Kidney capillary endothelial cell (primary cell): ENCODE results near the gene RIPPLY1.
"Not testable (repeated sequence)": the region's sequence is repeated elsewhere in the genome, so short reads cannot be mapped to it uniquely, and the experiment has no call there.

Experiments used
- DNase-seq: peaks from one replicate; pipeline ENCODE4 v3.0.0-alpha.2; 2018; ENCODE audit warnings: low spot score

RIPPLY1 gene

DNA sequence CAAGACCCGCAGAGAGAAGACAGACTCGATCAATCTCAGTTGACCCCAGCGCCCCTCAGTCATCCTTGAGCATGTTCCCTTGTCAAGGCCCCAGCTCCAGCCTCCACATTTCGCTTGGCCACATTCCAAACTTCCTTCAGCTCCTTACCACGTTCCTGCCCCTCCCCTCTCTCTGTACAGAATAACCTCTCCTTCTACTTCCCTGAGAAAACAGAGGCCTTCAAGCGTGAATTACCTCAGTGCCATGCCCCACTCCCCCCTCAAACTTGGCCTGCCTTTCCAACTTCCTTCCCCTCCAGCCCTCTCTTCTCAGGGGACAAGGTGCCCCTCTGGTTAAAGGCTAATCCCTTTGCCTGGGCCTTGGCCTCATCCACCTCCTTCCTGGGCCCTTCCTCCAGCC lies 3.2 kb upstream of the RIPPLY1 start:
- no peak for DNase-seq

DNA sequence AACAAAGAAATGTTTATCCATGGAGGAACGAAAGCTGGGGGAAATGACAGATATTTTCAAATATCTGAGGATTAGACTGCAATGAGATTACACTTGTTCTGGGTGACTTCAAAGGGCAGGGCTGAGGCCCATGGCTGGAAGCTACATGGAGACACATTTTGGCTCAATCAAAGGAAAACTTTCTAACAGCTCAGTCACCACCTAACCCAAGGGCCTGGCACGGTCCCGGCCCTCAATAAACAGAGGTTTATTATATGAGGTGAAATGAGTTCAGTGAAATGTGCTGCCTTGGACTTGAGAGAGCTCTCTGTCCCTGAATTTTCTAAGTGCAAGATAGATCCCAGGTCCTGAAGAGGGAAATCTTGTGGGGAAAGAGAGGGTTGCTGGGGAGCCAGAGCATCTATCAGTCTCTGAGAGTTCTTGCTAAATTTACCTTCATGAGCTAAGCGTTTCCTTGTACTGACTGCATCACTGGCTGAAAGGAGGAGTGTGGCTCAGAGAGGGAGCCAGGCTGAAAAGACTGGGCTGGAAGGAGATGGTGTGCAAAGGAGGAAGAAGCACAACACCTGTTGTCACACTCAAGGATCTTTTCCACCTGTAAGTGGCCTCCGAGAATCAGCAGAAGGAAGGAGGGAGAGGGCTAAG lies 2.0 kb upstream of the RIPPLY1 start:
- no peak for DNase-seq

DNA sequence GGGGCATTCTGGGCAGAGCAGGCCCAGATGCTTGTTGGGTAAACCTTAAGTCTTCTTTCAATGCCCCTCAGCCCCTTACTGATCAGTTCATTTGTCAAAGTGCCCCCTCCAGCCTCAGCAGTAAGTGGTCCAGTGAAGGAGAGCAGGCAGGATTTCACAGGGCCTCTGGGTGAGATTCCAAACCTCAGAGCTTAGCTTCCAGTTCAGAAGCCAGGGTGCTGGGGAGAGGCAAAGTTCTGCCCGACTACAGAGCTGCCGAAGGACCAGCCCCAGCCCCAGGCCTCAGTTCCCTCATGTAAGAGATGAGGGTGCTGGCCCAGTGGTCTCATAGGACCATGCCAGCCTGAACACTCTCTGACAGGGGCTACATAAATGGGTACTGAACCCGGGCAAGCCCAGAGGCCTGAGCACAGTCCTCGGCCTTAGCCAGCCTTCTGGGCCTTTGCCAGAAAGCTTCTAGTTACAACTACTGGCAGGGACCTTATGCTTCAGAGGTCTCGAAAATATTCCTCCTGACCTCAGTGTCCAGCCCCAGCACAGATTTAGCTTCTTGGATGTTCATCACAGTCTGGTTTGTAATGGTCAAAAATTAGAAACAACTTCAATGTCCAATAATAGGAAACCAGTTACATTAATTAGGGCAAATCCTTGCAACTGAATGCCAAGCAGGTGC lies 851 bp upstream of the RIPPLY1 start:
- DNase-seq = no peak

DNA sequence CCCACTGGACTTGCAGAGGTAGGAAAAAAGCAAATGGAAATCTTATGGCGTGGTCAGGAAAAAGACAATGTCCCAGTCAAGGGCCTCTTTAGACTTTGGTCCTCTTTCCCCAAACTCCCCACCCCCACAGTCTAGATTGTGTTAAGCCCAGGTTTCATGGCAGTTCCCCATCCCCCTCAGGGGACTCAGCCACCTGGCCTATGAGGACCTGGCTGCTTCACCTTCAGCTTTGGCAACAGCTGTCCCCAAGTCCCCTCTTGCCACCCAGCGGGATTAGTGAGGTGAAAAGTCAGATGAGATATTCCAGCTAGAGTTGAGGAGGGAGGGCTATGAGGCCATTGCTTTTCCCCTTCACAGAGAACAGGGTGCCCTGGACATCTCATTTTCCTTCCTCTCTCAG lies 457 bp downstream of the RIPPLY1 start:
- no peak for DNase-seq

DNA sequence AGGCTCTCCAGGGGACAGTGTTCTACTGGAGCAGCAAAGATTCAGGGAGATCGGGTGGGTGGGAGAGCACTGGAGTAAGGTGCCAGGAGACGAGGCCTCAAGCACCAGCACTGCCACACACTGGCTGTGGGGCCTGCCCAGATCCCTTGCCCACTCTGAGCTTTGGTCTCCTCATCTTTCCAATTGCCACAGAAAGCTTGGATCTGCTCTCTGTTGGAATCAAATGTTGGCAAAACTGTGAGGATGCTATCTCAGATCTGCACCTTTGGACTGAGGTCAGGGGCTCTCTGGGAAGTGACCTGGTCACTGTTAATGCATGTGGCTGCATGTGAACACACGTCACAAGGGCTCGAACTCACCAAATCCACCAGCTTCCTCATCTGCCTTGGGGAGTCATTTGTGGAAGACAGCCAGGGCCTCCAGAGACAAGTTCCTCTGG lies 1.3 kb downstream of the RIPPLY1 start:
- no peak for DNase-seq

DNA sequence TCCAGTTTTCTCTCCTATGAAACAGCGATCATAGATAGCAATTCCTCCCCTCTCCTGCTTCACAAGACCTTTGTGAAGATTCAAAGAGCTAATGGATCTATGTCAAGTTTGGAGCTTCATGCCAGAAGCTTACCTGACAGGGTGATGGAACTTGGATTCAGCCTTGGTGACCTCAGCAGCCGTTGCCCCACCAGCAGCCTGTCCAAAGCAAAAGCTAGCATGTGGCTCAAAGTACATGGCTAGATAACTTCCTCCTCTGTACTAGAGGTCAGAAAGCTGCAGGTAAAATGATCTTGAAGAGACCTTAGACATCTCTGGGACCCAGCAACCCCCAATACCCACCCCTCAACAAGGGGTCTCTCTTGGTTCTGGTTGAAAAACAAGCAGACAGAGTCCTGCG lies 1.8 kb downstream of the RIPPLY1 start:
- no peak for DNase-seq

DNA sequence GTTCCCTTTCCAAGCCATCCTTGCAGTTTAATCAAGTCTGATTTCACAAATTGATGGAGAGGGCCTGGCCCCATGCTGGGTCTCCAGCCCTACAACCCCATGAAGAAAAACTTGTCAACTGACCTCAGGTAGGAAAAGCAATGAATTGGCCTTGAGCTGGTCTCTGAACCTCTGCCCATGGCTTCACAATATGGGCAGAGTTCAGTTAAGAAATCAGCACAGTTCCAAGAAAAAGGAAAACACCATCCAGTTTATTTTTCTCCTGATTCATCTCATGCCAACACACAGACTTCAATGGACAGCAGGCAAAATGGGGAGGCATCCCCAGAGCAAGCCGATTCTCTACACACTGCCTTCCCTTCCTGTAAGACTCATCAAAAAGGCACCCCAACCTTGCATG lies 3.3 kb downstream of the RIPPLY1 start:
- DNase-seq = no peak

DNA sequence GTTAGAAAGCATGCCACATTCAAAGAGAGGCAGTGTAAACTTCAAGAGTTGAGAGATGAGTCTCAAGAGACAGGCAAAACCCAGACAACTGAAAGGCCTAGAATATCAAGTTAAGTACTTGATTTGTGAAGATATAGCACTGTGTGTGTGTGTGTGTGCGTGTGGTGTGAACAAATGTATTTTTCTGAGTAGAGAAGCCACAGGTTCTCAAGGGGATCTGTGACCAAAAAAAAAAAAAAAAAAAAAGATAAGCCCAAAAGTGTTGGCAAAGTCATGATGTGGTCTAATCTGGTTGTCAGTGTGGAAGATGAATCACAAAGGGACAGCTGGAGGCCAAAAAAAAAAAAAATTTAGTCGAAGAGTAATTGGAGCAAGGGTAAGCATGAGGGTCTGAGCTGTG lies 3.9 kb downstream of the RIPPLY1 start:
- no peak for DNase-seq

DNA sequence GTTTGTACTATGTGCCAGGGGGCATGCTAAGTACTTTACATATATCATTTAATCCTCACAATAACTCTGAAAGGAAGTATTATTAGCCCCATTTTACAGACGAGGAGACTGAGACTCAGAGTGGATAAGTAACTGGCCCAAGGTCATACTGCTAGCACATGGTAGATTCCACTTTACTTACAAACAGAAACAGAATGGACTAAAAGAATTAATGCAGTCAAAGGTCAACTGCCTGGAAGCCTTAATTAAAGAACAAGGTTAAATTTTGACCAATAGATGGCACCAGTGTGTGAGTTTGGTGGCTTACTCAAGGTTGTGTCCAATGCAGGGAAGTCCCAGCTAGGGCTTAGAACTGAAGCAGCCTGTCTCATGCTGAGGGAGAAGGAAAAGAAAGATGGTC lies 4.7 kb downstream of the RIPPLY1 start:
- peak; percentile 46 for DNase-seq

DNA sequence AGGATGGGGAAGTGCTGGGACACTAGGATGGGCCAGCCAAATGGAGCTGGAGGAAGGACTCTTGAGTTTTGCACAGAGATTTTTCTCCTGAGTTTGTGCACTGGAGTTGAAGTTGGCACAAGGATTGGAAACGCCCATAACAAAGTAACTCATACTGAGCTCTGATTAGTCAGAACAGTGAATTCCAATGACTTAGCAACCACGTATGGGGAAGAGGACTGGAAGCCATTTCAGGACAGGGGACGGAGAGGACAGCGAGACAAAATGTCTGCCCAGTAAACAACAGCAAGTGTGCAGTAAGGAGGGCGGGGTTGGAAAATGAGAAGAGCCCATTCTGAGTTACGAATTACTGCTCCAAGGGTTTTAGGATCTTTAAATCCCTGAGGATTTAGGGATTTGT lies 5.9 kb downstream of the RIPPLY1 start:
- DNase-seq = no peak

DNA sequence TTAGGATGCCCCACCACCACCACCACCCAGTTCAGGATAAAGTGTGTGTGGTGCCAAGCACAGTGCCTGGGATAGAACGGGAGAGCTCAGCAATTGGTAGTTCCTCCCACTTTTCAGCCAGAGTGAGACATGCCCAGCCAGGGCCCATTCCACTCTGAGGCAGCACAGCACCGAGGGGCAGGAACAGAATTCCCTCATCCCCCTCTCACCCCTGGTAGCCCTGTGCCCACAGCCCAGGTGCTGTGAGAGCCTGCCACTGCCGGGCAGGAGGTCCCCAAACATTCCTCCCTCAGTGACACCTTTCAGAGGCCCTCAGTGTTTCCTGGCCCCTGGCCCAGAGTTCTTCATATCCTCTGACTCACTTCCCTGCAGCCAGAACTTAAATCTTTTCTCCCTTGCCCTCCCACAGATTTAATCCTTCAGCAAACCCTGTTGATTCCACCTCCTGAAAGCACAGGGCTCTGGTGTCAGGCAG lies 8.1 kb downstream of the RIPPLY1 start:
- peak; percentile 51 for DNase-seq

DNA sequence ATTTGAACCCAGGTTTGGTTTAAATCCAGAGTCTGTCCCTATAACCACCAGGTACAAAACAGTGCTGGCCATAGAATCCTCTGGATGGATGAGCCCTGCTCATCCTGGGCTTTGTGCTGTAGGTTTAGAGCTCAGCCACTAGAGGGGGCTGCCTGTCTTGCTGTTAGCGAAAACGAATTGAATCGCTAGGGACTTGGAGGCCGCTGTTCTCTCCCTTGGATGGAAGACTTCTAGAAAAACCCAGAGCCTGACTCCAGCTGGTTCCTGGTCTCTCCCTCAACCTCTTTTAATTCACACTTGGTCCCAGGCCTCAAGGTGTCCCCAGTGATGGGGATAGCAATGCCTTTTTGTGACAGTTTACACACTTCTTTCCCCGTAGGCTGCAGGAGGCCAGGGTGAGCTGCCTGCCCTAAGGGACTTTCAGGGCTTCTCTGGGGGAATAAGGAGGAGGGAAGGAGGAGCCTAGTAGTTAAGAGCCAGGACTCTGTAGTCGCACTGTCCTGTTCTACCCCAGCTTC lies 8.7 kb downstream of the RIPPLY1 start:
- DNase-seq = peak; percentile 60

DNA sequence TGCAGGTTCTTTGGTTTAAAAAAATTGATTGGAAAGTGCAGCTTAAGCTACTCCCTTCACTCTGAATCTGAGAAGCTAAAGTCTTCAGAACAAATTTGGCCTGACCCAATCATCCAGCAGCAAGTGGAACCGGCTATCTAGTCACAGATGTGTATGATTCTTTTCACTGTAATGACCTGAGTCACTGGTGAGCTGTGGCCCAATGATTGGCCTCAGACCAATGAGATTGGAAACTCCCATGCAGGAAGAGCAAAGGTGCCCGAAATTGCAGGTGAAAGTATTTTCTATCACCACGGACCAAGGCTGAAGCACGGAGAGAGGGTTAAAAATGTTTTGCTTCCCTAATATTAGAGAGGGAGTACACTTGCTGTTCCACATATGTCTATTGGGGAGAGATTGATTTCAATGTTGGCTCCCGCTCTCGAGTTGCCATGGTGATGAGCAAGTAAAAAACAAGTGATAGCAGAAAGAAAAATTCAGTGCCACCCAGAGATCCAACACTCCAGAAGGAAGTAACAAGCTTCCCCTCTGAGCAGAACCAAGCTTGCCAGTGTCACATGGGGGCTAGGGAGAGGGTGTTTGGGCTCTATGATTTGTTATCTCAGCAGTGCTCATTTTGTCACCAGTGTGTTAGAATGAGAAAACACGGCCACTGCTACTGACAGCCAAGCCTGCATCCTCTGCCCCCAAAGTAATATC lies 11.2 kb downstream of the RIPPLY1 start:
- no peak for DNase-seq

DNA sequence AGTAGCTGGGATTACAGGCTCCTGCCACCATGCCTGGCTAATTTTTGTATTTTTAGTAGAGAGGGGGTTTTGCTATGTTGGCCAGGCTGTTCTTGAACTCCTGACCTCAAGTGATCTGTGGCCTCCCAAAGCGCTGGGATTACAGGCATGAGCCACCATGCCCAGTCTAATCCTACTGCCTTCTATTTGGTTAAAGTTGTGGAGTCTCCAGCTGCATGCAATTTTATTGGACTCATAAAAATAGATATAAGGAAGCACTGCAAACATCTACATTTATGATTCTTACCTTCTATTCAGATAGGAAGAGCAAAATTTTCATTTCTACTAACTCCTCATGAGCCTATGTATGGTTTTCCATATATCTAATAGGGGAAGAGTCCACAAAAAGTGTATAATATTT lies 13.7 kb downstream of the RIPPLY1 start:
- DNase-seq = no peak

DNA sequence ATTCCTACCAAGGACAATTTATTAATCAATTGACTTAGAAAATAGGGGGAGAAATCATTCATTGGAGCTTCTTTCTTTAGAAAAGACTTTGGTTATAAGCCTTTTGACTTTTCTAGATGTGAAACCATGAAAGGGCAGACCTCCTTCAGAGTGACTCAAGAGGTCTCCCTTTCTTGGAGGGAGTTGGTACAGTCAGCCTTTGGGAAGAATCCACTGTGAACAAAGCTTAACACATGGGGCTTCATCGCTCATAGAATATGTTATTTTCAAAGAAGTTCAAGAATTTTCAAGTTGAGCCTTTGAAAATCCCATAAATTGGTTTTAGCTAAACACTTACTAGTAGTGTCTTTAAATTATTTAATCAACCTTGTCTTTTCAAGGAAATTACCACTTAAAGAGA lies 28.0 kb downstream of the RIPPLY1 start:
- DNase-seq = no peak

DNA sequence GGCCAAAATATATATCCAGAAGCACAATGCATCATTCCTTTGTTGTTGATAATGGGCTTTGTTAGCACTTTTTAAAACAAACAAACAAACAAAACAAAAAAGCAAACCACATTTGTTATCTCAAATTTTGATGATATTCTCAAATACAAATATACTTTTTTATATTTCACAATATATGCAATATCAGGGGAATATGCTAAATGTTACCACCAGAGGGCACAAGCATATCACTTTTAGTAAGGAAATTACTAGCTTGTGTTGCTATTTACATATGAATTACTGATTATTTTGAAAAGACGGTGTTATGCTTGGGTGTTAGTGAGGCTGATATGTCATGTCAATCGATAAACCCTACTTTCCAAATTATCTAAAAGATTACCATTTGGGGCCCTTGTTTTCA lies 29.1 kb downstream of the RIPPLY1 start:
- DNase-seq = peak; percentile 50

DNA sequence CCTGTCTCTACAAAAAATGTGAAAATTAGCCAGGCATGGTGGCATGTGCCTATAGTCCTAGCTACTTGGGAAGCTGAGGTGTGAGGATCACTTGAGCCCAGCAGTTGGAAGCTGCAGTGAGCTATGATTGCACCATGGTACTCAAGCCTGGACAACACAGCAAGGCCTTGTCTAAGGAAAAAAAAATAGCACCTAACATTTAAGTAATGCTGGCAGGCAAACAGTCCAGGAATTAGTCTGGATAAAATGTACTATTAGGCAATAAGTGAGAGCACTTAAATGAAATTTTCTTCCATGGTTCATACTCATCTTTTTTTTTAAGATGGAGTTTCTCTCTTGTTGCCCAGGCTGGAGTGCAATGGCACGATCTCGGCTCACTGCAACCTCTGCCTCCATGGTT lies 30.3 kb downstream of the RIPPLY1 start:
- not testable (repeated sequence) for DNase-seq

DNA sequence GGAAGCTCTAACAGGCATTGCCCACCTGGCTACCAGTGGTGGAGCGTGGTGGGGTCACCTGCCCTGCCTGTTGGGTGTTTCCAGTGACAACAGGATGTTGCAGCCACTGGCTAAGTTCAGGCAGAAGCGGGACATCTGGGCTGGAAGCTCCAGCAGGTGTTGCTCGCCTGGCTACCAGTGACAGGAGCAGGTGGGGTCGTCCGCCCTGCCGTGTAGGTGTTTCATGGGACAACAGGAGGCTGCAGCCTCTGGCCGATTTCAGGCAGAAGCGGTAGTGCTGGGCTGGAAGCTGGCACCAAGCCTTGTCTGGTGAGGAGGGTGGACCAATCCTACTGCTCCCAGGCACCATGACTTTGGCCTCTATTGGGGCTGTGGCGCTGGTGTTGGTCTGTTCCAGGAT lies 39.4 kb downstream of the RIPPLY1 start:
- DNase-seq = no peak

DNA sequence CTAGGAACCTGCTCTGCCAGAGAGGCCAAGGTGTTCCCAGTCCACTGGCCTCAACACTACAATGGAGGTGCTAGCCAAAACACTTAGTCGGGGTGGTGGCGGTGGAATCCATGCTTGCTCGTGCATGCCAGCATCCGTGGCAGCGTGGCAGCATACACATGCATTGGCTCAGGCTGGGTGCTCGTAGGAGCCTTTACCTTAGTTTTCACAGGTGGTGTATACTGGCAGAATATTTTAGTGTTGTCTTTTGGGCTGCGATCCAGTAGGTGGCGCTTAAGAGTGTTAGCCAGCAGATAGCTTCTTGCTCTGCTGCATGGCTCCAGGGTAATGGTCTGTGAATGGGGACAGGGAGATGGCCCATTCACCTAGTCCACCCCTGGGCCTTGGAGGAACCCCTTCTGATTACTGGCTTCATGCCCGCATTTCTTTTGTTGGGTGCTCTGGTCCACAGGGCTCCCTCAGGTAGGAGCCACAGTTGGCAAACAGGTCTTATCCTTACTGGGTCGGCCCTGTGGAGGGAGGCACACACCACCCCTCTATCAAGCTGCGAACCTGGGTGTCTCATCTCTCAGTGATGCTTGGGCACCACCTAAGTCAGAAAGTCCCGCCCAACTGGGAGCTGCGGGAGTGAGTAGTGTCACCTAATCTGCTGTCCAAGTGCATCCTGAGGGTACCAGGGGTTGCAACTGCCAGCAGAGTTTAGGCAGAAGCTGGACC lies 40.0 kb downstream of the RIPPLY1 start:
- DNase-seq = peak; percentile 8
